ENCODE data around the gene KCNMA1. TPM values are rescaled to one million over a fixed set of nuclear protein-coding genes. Genes with fewer than 3 reads are reported as not detected.

KCNMA1 gene
- total and polyA plus RNA-seq, 10 donors: 9.3 to 114 (median 51.5) TPM

GRCh38 chr10:77577666-77578229, 59.9 kb downstream of the KCNMA1 start:
- no peak overlapping the region for H3K4me3 ChIP-seq
- no peak overlapping the region for H3K27ac ChIP-seq
- TF ChIP-seq POLR2AphosphoS5 (IDR thresholded peaks at IDR 0.05): no peak
- no peak for TF ChIP-seq POLR2A (IDR thresholded peaks at IDR 0.05)
- TF ChIP-seq CTCF (IDR thresholded peaks at IDR 0.05 in 8 of 11, conservative IDR thresholded peaks at IDR 0.05 in 3 of 11): no peak
- no peaks in the 10 kb centered on the region for H3K36me3 ChIP-seq
- 85 to 100% (median 98%) methylated on average over 1 of the region's 1 CpG; no CpG with 5 or more reads in 1 of the 5 donors for WGBS, 5 donors
- intact Hi-C loops (cut with DNase I; ENCODE audit: low total_unique reads): no loop called here
- no peaks in the 10 kb centered on the region for H3K9me3 ChIP-seq
- H3K27me3 ChIP-seq (replicated peaks in 1 of 7): no peaks in the 10 kb centered on the region
- H3K4me1 ChIP-seq: no peaks in the 10 kb centered on the region
- no peak for DNase-seq

DNA sequence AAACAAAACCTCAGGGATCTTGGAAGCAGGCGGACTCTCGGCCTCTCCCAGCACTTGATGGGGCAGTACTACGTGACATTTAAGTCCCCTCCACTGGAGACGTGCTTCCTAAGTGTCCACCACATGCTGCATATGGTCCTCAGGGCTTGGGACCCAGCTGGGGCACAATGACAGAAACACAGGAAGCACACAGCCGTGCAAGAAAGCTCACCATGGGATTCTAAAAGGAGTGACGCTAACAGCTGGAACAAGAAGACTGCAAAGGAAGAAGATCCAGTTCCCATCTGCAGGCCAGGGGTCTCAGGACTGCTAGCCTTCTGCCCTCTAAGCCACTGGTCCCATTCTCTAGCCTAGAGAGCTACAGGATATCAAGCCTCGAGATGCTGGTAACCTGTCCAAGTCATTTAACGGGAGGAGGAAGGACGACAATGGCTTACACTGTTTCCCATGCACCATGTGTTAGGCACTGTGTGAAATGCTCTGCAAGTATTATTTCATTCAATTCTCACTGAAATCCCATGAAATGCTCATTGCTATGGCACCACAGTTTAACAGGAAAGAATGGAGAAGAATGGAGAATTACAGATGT, 61.1 kb downstream of the KCNMA1 start:
- no peak for DNase-seq
- Histone ChIP-seq H3K4me1 (no peaks in the 10 kb centered on the region), H3K27ac (no peak overlapping the region), H3K9me3 (no peaks in the 10 kb centered on the region), H3K4me3 (no peak overlapping the region), H3K36me3 (no peaks in the 10 kb centered on the region), H3K27me3 (replicated peaks in 1 of 7) (no peaks in the 10 kb centered on the region)
- intact Hi-C loops (cut with DNase I; ENCODE audit: low total_unique reads): no loop called here
- TF ChIP-seq POLR2A (IDR thresholded peaks at IDR 0.05) (no peak), CTCF (IDR thresholded peaks at IDR 0.05 in 8 of 11, conservative IDR thresholded peaks at IDR 0.05 in 3 of 11) (no peak), POLR2AphosphoS5 (IDR thresholded peaks at IDR 0.05) (no peak)
- 83 to 90% (median 89%) methylated on average over 9 of the region's 9 CpGs for WGBS, 5 donors

GRCh38 chr10:77576007-77576367, 61.6 kb downstream of the KCNMA1 start:
- intact Hi-C loops (cut with DNase I; ENCODE audit: low total_unique reads): no loop called here
- Histone ChIP-seq H3K4me1 (no peaks in the 10 kb centered on the region), H3K27ac (no peak overlapping the region), H3K9me3 (no peaks in the 10 kb centered on the region), H3K27me3 (replicated peaks in 1 of 7) (no peaks in the 10 kb centered on the region), H3K4me3 (no peak overlapping the region), H3K36me3 (no peaks in the 10 kb centered on the region)
- DNase-seq: no peak
- TF ChIP-seq POLR2AphosphoS5 (IDR thresholded peaks at IDR 0.05): no peak
- TF ChIP-seq POLR2A (IDR thresholded peaks at IDR 0.05): no peak
- no peak for TF ChIP-seq CTCF (IDR thresholded peaks at IDR 0.05 in 8 of 11, conservative IDR thresholded peaks at IDR 0.05 in 3 of 11)
- 83 to 91% (median 89%) methylated on average over 2 to 4 of the region's 4 CpGs for WGBS, 5 donors

DNA sequence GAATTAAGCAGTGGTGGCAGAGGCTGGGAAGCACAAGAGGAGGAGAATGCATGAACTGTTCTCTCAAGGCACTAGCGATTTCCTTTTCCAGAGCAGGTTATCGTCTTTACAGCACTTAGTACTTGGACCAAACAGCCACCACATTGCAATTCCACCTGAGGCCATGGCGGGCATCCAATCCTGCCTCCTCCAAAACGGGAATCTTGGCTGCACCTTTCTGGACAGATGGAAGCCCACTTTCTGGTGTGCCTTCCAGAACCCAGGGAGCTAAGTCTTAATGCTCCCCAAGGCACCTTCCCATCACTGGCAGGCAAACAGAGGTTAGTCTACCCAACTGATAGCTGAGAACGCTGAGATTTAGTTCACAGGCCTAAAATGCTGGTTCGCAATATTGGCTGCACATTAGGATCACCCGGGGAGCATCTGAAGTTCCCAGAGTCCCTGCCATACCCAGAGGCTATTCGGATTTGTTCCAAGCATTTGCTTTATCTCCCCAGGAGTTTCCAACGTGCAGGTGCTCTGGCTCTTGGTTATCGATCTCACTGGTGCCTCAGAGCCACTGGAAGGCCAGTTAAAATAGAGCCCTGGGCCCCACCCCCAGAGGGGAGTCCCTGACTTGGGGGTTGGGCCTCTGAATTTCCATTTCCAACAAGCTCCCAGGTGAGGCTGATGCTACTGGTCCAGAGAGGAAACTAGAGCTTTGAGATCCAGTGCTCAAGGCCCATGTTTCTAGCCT, 62.2 kb downstream of the KCNMA1 start:
- intact Hi-C loops (cut with DNase I; ENCODE audit: low total_unique reads): no loop called here
- 84 to 89% (median 87%) methylated on average over 10 of the region's 10 CpGs for WGBS, 5 donors
- TF ChIP-seq POLR2AphosphoS5 (IDR thresholded peaks at IDR 0.05): no peak
- no peak for TF ChIP-seq POLR2A (IDR thresholded peaks at IDR 0.05)
- TF ChIP-seq CTCF (IDR thresholded peaks at IDR 0.05 in 8 of 11, conservative IDR thresholded peaks at IDR 0.05 in 3 of 11): no peak
- H3K36me3 ChIP-seq: no peaks in the 10 kb centered on the region
- H3K27ac ChIP-seq: no peak overlapping the region
- H3K4me1 ChIP-seq: no peaks in the 10 kb centered on the region
- H3K27me3 ChIP-seq (replicated peaks in 1 of 7): no peaks in the 10 kb centered on the region
- no peak overlapping the region for H3K4me3 ChIP-seq
- H3K9me3 ChIP-seq: no peaks in the 10 kb centered on the region
- no peak for DNase-seq
